Activated CD8-positive, alpha-beta memory T cell treated with anti-CD3 and anti-CD28 coated beads for 36 hours (primary cell): ENCODE measurements around the gene PRKCH. TPM values are rescaled to one million over a fixed set of nuclear protein-coding genes. Genes with fewer than 3 reads are reported as not detected.

ENCODE experiments used
- CTCF ChIA-PET: fragments of 350-600 bp; sonication (Branson Sonifier 250); formaldehyde crosslinking; loops from one replicate; lab custom pipeline; 2021; ENCODE audit warnings: antibody characterized with exemption; lab: Charles Lee
- POLR2A ChIA-PET: fragments of 350-600 bp; sonication (Branson Sonifier 250); formaldehyde crosslinking; loops from one replicate; lab custom pipeline; 2021; ENCODE audit warnings: antibody characterized with exemption; lab: Charles Lee
- total RNA-seq, 2 experiments: library from RNA; stranded (reverse); gene quantifications; one replicate each; pipeline ENCODE4 v1.2.3, GENCODE V29; 2021

Gene PRKCH
- total RNA-seq, 2 experiments from 2014 or later = 185 to 189 TPM

GRCh38 chr14:61552241-61552640, 230.9 kb downstream of the PRKCH start:
- ChIA-PET CTCF (interaction anchor here (0.8 to 1.5 kb wide), 3 partner anchors 26 to 231 kb away, joined by 3 read pairs; partner anchors contain the start of gene PRKCH), POLR2A (interaction anchor here (1.0 to 2.5 kb wide), 2 partner anchors 10 to 143 kb away, joined by 5 to 7 read pairs; partner anchors contain the start of gene HIF1A)

- ChIA-PET CTCF (interaction anchor here (0.6 to 1.5 kb wide), 2 partner anchors 9 to 225 kb away, joined by 3 to 7 read pairs; no protein-coding TSS in a partner anchor), POLR2A (interaction anchor here (2.5 kb wide), 1 partner anchor 9 kb away, joined by 7 read pairs; no protein-coding TSS in a partner anchor)
Observed at GRCh38 chr14:61553730-61554641, 232.6 kb downstream of the PRKCH start.

- ChIA-PET POLR2A (no interaction called here), CTCF (no interaction called here)
Observed at GRCh38 chr14:61555056-61555838, 233.9 kb downstream of the PRKCH start.

GRCh38 chr14:61556455-61556854, 235.1 kb downstream of the PRKCH start:
- CTCF ChIA-PET = interaction anchor here (1.0 kb wide), 1 partner anchor 10 kb away, joined by 4 read pairs; no protein-coding TSS in a partner anchor
- POLR2A ChIA-PET = no interaction called here

- CTCF ChIA-PET = interaction anchor here (1.0 kb wide), 1 partner anchor 11 kb away, joined by 4 read pairs; no protein-coding TSS in a partner anchor
- POLR2A ChIA-PET = no interaction called here
Observed at GRCh38 chr14:61557262-61557661, 235.9 kb downstream of the PRKCH start.

- POLR2A ChIA-PET = interaction anchor here (1.3 kb wide), 1 partner anchor 79 kb away, joined by 4 read pairs; no protein-coding TSS in a partner anchor
- CTCF ChIA-PET = interaction anchor here (1.0 kb wide), 1 partner anchor 11 kb away, joined by 4 read pairs; no protein-coding TSS in a partner anchor
Observed at GRCh38 chr14:61557854-61558253, 236.5 kb downstream of the PRKCH start.

- POLR2A ChIA-PET = interaction anchor here (1.3 kb wide), 1 partner anchor 79 kb away, joined by 4 read pairs; no protein-coding TSS in a partner anchor
- CTCF ChIA-PET = interaction anchor here (0.7 kb wide), 1 partner anchor 21 kb away, joined by 4 read pairs; no protein-coding TSS in a partner anchor
Observed at GRCh38 chr14:61558271-61558670, 236.9 kb downstream of the PRKCH start.

GRCh38 chr14:61559641-61560201, 238.3 kb downstream of the PRKCH start:
- CTCF ChIA-PET = interaction anchor here (0.9 to 1.2 kb wide), 2 partner anchors 15 to 84 kb away, joined by 3 to 4 read pairs; no protein-coding TSS in a partner anchor
- POLR2A ChIA-PET = no interaction called here

- CTCF ChIA-PET = interaction anchor here (1.2 kb wide), 1 partner anchor 16 kb away, joined by 4 read pairs; no protein-coding TSS in a partner anchor
- POLR2A ChIA-PET = no interaction called here
Observed at GRCh38 chr14:61560323-61560722, 238.9 kb downstream of the PRKCH start.

GRCh38 chr14:61561104-61561503, 239.7 kb downstream of the PRKCH start:
- ChIA-PET POLR2A (no interaction called here), CTCF (interaction anchor here (0.9 kb wide), 1 partner anchor 10 kb away, joined by 3 read pairs; no protein-coding TSS in a partner anchor)

GRCh38 chr14:61561657-61562276, 240.4 kb downstream of the PRKCH start:
- POLR2A ChIA-PET = no interaction called here
- CTCF ChIA-PET = interaction anchor here (0.9 to 1.8 kb wide), 3 partner anchors 8 to 16 kb away, joined by 3 to 7 read pairs (median 3); no protein-coding TSS in a partner anchor

- POLR2A ChIA-PET = interaction anchor here (0.5 to 1.3 kb wide), 4 partner anchors 9 to 204 kb away, joined by 3 to 7 read pairs (median 4); partner anchors contain the start of gene HIF1A
- CTCF ChIA-PET = interaction anchor here (0.8 to 1.8 kb wide), 5 partner anchors 9 to 37 kb away, joined by 3 to 7 read pairs (median 3); no protein-coding TSS in a partner anchor
Observed at GRCh38 chr14:61562321-61563161, 241.2 kb downstream of the PRKCH start.

- POLR2A ChIA-PET = interaction anchor here (0.5 to 1.3 kb wide), 4 partner anchors 10 to 205 kb away, joined by 3 to 7 read pairs (median 4); partner anchors contain the start of gene HIF1A
- CTCF ChIA-PET = interaction anchor here (0.8 to 1.8 kb wide), 5 partner anchors 9 to 38 kb away, joined by 3 to 7 read pairs (median 3); no protein-coding TSS in a partner anchor
Observed at GRCh38 chr14:61563162-61563511, 241.8 kb downstream of the PRKCH start.

GRCh38 chr14:61563880-61564617, 242.7 kb downstream of the PRKCH start:
- POLR2A ChIA-PET = no interaction called here
- CTCF ChIA-PET = interaction anchor here (0.8 kb wide), 1 partner anchor 274 kb away, joined by 3 read pairs; no protein-coding TSS in a partner anchor

GRCh38 chr14:61564618-61565091, 243.3 kb downstream of the PRKCH start:
- CTCF ChIA-PET = no interaction called here
- POLR2A ChIA-PET = no interaction called here

- ChIA-PET CTCF (interaction anchor here (0.8 kb wide), 1 partner anchor 24 kb away, joined by 3 read pairs; no protein-coding TSS in a partner anchor), POLR2A (interaction anchor here (0.6 to 1.2 kb wide), 3 partner anchors 14 to 286 kb away, joined by 3 to 6 read pairs (median 4); no protein-coding TSS in a partner anchor)
Observed at GRCh38 chr14:61565181-61565580, 243.8 kb downstream of the PRKCH start.
